Neural progenitor cell (in vitro differentiated cells): ENCODE data around the gene NRROS.

Experiments used
- EZH2 ChIP-seq: fragments of 200-600 bp; sonication (generic); IDR thresholded peaks from 2 replicates; pipeline ENCODE4 v1.6.1; 2017; ENCODE audit warnings: antibody characterized with exemption, mild to moderate bottlenecking, moderate library complexity
- EZH2phosphoT487 ChIP-seq: fragments of 200-600 bp; sonication (generic); IDR thresholded peaks from 2 replicates; pipeline ENCODE4 v1.6.1; 2017; ENCODE audit warnings: antibody characterized with exemption
- TF ChIP-seq, protein P1 (sequence below): fragments of 200-600 bp; sonication (generic); IDR thresholded peaks from 2 replicates; pipeline ENCODE4 v1.5.1; 2017; ENCODE audit warnings: antibody characterized with exemption, mild to moderate bottlenecking

DNA sequence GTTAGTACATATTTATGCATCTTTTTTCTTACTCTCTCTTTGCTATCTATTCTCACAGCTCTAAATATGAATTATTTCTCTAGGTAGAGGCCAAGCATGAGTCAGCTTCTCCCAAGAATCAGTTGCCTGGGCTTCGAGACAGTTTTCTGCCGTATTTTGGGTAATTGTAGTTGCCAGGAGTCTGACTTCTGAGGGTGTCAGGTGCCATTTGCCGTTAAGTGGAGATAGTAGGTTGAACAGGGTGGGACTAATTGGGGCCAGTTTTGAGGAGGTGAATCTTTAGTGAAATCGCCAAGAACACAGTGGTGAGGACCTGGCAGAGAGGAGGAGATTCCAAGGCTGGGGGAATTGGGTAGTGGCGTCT, 7.8 kb upstream of the NRROS start:
- TF ChIP-seq, protein P1, sequence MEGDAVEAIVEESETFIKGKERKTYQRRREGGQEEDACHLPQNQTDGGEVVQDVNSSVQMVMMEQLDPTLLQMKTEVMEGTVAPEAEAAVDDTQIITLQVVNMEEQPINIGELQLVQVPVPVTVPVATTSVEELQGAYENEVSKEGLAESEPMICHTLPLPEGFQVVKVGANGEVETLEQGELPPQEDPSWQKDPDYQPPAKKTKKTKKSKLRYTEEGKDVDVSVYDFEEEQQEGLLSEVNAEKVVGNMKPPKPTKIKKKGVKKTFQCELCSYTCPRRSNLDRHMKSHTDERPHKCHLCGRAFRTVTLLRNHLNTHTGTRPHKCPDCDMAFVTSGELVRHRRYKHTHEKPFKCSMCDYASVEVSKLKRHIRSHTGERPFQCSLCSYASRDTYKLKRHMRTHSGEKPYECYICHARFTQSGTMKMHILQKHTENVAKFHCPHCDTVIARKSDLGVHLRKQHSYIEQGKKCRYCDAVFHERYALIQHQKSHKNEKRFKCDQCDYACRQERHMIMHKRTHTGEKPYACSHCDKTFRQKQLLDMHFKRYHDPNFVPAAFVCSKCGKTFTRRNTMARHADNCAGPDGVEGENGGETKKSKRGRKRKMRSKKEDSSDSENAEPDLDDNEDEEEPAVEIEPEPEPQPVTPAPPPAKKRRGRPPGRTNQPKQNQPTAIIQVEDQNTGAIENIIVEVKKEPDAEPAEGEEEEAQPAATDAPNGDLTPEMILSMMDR, result no peak
- no peak for TF ChIP-seq EZH2
- TF ChIP-seq EZH2phosphoT487, result no peak
